ENCODE results near the gene SIM2.

The SIM2 gene

GRCh38 chr21:36686955-36687354, 12.0 kb upstream of the SIM2 start:
- TF ChIP-seq, protein P1, sequence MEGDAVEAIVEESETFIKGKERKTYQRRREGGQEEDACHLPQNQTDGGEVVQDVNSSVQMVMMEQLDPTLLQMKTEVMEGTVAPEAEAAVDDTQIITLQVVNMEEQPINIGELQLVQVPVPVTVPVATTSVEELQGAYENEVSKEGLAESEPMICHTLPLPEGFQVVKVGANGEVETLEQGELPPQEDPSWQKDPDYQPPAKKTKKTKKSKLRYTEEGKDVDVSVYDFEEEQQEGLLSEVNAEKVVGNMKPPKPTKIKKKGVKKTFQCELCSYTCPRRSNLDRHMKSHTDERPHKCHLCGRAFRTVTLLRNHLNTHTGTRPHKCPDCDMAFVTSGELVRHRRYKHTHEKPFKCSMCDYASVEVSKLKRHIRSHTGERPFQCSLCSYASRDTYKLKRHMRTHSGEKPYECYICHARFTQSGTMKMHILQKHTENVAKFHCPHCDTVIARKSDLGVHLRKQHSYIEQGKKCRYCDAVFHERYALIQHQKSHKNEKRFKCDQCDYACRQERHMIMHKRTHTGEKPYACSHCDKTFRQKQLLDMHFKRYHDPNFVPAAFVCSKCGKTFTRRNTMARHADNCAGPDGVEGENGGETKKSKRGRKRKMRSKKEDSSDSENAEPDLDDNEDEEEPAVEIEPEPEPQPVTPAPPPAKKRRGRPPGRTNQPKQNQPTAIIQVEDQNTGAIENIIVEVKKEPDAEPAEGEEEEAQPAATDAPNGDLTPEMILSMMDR (IDR thresholded peaks at IDR 0.05; ENCODE audit: low read depth, low read length, missing control alignments), result no peak
- DNase-seq (ENCODE audit: extremely low read depth, low read depth), result no peak
- no peak overlapping the region for H3K4me3 ChIP-seq (replicated peaks; ENCODE audit: low read depth, low read length)

GRCh38 chr21:36688324-36688723, 10.6 kb upstream of the SIM2 start:
- DNase-seq (ENCODE audit: extremely low read depth, low read depth), result no peak
- TF ChIP-seq, protein P1 (IDR thresholded peaks at IDR 0.05; ENCODE audit: low read depth, low read length, missing control alignments), result no peak
- H3K4me3 ChIP-seq (replicated peaks; ENCODE audit: low read depth, low read length), result no peak overlapping the region

DNA sequence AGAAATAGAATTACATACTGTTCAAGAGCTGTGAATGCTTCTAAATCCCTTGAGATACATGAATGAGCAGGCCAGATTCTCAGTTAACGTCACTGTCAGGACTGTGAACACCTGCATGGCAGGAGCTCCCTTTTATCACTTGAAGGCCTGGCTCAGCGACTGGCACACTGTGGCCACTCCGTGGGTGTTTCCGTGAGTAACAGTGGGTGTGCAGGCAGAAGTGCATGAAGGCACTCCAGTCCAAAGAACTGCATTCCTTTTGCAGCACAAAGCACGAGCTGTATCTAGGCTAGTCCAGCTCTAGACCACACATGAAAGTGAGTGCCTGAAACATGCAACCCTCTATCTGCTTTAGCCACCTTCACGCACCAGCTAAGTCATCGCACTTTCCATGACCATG, 9.6 kb upstream of the SIM2 start:
- TF ChIP-seq, protein P1 (IDR thresholded peaks at IDR 0.05; ENCODE audit: low read depth, low read length, missing control alignments), result no peak
- no peak overlapping the region for H3K4me3 ChIP-seq (replicated peaks; ENCODE audit: low read depth, low read length)
- no peak for DNase-seq (ENCODE audit: extremely low read depth, low read depth)

DNA sequence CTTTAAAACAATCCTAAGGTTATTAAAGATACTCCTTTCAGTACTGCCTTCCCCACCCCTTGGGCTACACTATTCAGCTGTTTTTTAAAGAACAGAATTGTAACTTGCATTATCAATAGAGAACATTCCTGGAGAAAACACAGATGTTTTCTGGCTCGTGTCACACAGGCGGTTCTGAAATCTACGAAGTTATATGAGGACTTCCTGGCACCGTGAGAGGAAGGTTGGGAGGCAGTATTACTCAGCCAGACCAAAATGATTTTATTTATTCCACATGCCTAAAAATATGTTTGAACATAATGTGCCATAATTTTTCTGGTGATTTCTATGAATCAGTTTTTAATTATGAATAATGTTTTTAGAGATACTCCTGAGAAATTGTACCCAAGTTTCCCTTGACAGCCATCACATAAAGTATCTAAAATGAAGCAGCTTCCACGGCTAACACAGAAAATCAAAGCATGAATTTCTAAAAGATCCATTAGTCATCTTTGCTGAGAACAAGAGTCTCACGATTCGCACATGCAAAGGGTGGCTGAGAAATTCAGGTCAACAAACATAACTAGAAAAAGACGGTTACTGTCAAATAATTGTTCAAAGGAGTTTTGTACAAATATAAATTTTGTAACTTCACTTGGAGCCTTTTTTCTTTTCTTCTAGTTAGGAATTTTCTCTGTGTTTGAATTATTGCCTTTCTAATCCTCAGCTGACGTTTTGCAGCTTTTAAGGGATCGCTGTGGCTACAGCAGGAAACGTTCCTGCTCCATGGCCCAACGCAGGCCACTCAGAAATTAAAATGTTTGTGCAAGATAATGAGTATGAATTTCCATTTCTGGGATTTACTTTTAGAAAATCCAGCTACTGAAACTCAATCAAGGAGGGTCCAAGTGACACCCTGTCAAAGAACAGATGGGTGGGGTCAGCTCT, 8.0 kb upstream of the SIM2 start:
- TF ChIP-seq, protein P1 (IDR thresholded peaks at IDR 0.05; ENCODE audit: low read depth, low read length, missing control alignments), result no peak
- DNase-seq (ENCODE audit: extremely low read depth, low read depth), result no peak

GRCh38 chr21:36691555-36692041, 7.3 kb upstream of the SIM2 start:
- no peak overlapping the region for H3K4me3 ChIP-seq (replicated peaks; ENCODE audit: low read depth, low read length)
- TF ChIP-seq, protein P1 (IDR thresholded peaks at IDR 0.05; ENCODE audit: low read depth, low read length, missing control alignments), result no peak
- DNase-seq (ENCODE audit: extremely low read depth, low read depth), result no peak

More for the DNA sequence above, 8.0 kb upstream of the SIM2 start:
- H3K4me3 ChIP-seq (replicated peaks; ENCODE audit: low read depth, low read length), result no peak overlapping the region

GRCh38 chr21:36692114-36692834, 6.6 kb upstream of the SIM2 start:
- TF ChIP-seq, protein P1 (IDR thresholded peaks at IDR 0.05; ENCODE audit: low read depth, low read length, missing control alignments), result no peak
- no peak for DNase-seq (ENCODE audit: extremely low read depth, low read depth)
- no peak overlapping the region for H3K4me3 ChIP-seq (replicated peaks; ENCODE audit: low read depth, low read length)

Data from HFF-Myc (cell line).